HG03175 (cell line): ENCODE measurements around the gene DCLK1.
"Not testable (repeated sequence)": the region's sequence is repeated elsewhere in the genome, so short reads cannot be mapped to it uniquely, and the experiment has no call there.

ENCODE experiments used
- ATAC-seq: cut with Tn5 transposase; IDR thresholded peaks from one replicate; pipeline ENCODE4 v1.9.1; 2021; ENCODE audit warnings: mild to moderate bottlenecking, moderate library complexity; ENCODE audit not compliant: unreplicated experiment

DCLK1 gene

DNA sequence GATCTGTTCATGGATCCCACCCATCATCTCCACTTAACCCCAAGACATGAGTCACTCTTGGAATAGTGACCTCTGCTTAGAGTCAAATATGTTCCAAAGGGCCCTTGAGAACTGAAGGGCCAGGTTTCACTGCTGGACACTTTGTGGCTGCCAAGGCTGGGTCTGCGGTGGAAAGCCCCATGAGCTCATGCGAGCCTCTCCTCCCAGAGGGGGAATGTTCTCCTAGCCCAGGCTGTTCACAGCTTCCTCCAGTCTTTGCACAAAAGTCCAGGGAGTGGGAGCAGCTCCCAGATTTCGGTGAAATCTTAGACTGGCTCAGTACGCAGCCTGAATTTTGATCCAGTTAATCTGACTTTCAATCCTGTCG, 732 bp upstream of the DCLK1 start:
- ATAC-seq, result no peak

DNA sequence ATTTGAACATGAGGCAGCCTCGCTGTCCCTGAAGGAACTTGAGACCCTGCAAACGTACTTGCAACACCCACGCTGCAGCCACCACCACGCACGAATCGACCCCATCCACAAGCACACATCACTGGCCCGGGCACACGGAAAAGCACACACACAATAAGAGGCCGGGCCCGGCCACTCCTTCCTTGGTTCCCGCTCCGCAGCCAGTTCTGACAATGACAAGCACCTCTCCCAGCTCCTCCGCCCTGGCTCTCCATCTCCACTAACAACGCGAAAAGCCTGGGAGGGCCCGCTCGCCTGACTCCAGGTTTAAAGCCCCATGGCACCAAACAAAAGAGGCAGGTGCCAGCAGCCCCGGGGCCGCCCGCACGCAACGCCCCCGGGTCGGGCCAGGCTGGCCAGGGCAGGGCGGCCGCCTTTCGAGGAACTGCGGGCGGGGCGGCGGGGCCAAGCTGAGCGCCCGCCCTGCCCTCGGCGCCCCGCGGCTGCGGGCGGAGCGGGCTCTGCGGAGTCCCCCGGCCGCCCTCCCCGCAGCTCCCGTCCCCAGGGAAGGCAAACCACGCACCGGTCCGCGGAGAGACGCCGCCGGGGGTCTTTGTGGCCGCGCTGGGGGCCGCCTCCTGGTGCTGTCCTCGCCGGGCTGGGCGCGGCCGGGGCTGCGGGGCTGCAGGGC, 495 bp downstream of the DCLK1 start:
- ATAC-seq, result no peak

DNA sequence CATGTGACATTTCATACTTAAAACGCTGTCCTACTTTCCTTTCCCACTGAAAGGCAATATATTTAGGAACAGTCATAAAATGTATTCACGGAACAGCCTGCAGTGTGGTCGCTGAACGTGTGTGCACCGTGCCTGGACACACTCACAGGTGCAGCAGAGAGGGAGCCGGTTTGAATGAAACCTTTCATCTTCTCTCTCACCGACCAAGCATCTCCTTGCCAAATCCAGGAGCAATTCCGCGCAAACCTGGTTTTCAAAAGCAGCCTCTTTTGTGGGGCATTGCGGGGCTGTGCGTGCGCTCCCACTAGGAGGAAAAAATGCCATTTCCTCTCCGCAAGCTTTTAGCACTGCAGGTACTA, 1.0 kb downstream of the DCLK1 start:
- no peak for ATAC-seq

DNA sequence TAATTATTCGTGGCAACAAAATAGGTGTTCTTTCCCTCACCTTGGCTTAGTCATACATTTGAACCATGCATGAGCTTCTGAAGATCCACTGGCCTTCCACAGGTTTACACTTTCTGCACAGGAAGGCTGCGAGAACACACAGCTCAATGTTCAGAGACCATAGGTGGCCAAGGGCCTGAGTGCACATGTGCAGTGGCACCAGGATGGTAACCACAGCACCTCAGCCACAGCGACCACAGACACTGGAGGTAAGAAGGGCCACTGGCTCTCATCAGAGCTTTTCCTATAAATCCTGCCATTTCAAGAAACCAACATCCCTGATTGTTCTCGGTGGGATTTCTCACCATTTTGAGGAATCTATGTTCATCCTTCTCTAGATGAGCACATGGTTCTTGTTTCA, 1.6 kb downstream of the DCLK1 start:
- no peak for ATAC-seq

DNA sequence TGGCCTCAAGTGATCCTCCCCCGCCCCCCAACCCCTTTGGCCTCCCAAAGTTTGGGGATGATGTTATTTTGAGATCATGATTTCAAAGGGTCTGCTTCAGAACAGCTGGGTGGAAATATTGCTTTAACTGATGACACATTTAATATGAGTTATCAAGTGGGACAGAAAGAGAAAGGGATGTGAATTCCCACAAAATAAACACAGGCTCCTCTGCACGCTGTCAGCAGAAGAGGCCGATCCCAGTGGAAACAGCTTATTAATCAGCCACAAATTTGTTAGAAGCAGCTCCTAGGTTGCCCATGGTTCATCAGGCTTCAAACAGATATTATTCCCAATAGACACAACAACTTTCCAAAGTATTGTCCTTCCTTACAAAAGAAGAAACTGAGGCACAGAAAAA, 4.7 kb downstream of the DCLK1 start:
- ATAC-seq, result no peak

DNA sequence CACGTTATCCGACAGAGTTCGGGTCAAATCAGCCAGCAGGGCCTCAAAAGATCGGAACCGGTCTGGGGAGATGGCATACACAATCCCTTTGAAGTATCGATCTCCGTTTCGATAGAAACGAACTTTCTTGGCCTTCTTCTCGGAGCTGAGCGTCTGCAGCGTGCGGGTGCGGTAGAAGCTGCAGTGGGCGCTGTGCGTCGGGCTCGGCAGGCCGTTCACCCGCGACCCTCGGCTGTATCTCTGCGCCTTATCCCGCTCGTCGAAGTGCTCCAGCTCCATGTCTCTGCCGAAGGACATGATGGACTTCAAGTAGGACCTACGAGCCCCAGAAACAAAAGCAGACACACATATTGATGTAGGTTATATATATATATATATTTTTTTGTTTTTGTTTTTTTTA, 5.3 kb downstream of the DCLK1 start:
- ATAC-seq, result no peak

DNA sequence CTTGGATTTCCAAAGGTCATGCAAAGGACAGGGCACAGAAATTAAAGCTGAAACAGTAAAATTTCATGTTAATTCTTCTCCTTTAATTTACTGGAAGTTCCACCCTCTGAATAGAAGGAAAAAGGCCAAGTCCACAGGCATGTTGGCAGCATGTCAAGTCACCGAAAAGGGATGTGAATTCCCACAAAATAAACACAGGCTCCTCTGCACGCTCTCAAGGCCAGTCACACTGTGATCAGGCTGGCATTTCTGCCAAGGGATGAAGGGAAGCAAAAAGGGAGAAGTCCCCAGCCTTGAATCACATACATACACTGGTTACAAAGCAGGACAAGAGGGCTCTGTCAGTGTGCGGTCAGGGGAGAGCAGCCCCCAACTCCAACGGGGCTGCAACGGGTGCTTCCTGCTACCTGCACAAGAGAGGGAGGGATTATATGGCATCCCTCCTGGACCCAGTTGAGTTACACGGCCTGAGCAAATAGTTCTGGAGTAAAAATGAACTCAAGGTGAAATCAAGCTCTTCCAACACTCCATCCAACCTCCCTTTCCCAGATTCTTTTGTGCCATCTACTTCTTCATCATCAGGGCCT, 6.9 kb downstream of the DCLK1 start:
- ATAC-seq, result no peak

DNA sequence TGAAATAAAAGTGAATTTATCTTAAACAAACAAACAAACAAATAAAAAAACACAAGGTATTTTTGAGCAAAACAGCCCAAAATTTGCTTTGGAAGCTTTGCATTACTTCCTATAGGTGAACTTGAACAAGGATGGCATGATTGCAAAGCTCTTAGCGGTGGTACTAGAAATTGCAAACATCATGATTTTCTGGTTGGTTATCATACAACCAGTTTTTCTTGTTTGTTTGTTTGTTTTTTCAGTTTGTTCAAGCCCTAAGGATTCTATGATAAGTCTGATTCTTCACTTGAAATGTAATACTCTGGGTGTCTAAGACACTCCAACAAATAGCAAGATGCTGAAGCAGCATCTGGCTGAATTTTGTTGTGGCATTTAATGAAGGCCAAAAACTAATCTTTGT, 15.9 kb downstream of the DCLK1 start:
- ATAC-seq, result no peak

DNA sequence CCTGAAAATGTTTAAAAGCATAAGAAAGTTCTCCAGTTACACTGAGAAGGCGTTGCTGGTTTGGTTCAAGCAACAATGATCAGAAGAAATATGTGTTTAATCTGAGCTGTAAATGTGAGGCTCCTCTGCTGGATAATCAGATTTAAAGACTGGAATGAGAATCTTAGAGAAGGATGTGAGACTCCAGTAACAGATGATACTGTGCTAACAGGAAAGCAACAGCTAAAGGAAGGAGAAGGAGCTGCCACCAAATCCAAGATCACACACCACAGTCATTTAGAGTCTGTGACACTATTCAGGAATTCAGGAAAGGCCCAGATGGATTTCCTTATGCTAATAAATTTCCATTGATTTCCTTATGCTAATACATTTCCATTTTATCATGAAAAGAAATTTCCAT, 16.9 kb downstream of the DCLK1 start:
- no peak for ATAC-seq

DNA sequence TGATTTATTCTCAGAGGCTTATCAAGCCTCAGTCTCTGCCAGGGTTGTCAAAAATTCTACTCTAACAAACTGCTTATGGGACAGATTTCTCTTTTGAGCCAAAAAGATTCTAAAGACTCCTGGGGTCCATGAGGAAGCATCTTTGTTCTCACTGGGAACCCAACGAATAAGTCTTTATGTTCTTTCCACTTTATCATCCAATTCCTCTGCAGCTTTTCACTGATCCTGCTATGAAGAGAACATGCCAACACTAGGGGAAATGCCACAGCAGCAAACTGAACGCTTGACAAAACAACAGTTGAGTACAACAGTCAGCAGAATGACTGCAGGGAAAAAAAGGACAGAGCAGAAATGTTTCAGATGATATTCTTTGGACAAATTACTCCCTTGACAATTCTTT, 22.2 kb downstream of the DCLK1 start:
- no peak for ATAC-seq

DNA sequence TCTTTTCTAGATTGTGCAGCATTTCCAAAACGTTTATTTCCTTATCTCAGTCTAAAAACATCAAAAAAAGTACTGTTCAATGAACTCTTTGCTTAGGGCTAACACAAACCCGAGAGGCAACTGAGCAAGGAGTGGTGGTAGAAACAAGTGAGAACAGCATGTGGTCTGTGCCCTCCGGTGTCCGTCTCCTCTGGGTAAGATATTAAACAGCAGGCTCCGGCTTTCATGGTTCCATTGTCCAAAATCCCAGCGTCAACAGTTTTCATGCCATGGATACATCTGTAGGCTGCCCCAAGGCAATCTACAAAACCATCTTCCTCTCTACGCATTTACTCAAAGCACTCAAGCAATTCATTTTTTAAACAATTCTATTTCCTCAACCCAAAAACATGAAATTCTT, 22.8 kb downstream of the DCLK1 start:
- no peak for ATAC-seq

DNA sequence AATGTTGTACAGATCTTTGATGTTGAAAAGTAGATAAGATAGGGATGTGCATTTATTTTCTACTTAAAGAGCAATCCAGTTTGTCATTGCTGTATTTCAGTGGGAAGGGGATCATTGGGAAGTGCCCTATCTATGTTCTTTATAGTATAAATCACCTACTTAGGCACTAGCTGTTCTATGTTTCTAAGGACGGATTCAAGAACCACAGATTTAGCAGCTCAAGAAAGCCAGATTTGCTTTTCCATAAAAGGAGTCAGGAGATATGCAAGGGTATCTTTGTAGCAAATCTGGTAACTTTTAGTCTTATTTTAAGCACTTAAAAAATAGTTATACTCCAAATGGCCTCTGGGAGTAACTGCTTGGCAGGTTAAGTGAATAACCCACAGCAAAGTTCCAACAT, 23.7 kb downstream of the DCLK1 start:
- no peak for ATAC-seq

DNA sequence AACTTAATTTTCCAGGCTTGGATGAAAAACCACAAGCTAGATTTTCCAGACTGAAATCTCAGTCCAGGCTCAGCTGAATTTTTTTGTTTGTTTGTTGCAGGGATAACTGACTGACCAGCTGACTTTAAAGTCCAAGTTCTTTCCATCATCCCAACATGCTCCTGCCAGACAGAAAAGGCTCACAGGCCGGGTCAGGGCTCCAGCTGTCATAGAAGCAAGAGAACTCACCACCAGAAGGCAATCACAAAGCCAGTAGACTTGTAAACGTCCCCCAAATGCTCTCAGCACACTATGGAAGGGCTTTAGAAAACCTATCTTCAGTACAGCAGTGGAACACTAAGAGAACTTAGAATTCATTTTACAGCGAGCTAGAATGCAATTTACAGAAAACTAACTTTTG, 25.5 kb downstream of the DCLK1 start:
- ATAC-seq, result no peak

DNA sequence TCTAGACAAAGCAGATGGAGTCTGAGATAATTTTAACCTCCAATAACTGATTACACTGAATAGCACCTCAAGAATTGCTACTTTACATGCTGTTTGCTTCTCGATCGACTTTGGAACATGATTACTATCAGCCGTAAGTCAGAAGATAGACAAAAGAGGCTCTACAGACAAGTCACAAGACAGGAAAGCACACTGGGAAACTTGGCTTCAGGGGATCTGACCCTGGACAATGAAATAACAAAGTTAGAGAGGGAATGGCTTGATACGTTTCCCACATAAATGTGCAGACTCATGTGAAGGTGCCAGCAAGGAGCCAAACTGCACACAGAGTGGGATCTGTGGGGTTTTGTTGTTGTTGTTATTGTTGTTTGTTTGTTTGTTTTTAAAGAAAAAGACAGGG, 28.5 kb downstream of the DCLK1 start:
- ATAC-seq, result no peak

DNA sequence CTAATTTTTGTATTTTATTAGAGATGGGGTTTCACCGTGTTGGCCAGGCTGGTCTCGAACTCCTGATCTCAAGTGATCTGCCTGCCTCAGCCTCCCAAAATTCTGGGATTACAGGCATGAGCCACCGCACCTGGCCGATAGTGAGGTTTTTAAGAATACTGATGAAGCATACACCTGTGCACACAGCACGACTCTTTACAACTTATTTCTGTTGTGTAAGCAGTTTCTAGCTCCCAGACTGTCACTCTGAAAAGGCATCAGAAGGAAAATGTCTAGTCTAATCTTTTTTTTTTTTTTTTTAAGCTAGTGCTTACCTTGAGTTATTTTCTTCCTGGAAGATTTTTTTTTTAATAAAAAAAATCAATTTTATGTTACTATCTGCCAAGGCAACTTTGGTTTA, 29.3 kb downstream of the DCLK1 start:
- ATAC-seq, result not testable (repeated sequence)

DNA sequence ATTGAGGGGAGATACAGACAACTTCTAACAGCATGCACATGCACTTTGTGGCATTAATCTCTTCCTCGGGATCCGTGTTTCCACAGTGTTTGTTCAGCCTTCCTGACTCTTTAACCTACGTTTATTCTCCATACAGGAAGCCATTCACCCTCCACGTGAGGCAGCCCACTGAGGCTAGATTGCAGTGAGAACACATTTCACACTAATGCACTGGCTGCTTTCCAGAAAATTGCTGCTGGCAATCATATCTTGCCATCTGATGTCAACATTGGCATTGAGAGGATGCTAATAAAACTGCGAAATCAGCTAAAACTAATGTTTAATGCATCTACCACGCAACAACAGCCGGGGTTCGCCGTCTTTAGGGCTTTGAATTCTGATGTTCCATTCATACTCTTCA, 30.0 kb downstream of the DCLK1 start:
- ATAC-seq, result no peak

DNA sequence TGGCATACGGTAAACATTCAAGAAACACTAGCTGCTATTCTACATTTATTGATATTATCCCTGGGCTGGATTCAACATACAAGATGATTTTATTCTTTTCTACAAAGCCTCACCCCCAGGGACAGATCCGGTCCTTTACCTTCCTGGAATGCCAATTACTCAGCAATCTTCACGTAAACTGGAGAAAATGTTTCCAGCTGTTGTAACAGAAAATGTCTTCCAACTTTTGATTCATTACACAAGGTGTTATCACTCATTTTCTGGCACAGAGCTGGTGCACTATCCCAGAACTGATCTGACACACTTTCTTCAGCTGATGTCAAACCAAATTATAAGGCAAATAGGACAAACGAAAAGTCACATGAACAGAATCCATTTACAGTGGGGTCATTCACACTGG, 33.1 kb downstream of the DCLK1 start:
- ATAC-seq, result no peak

DNA sequence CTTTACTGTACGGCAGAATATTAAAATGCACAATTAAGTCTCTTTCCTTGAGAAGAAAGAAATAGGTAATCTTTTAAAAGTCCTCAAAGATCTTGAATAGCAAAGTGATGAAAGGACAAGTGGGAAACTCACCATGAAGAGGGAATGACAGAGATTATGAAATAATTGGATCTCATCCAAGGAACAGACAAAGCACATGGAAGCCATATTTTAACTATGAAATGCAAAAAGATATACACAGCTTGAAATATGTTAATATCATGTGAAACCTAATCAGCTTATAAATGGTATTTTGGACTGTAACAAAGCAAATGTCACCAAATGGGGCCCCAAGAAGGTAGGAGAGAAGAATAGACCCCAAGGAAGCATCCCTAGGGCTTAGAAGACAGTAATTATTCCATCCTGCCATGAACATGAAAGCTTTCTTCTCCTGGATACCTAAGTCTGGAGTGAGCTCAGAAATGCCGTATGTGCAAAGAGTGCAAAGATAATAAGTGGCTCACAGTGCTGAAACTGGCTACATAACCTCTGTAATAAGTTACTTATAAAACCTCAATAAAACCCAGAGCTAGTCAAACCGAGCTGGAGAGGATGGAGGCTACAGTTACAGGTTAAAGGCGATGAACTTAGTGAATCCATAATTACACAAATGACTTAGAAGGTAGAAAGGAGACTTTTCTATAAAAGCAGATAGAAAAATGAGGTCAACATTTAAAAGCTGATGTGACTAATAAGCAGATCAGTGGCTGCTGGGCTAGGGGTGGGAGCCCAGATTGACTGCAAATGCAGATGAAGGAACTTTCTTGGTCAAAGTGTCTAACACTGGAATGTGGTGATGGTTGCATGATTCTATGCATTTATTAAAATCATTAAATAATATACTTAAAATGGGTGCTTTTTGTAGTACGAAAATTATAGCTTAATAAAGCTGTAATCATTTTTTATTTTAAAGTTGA, 34.4 kb downstream of the DCLK1 start:
- ATAC-seq, result no peak

DNA sequence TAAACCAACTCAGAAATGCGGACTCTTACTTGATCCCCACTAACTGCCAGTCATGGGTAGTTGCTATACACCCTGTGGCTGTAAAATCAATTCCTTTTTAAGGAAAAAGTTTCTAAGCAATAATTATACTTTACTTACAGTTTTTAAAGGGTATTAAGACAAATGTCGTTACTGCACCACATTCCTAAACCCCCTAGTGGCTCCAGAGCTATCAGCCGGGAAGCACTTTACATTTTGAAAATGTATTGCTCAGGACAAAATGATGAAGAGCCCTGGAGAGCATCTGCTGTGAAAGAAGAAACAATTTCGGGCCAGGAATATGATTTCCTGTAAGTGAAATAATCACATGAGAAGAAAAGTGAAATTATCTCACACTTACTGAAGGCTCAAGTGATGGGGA, 36.7 kb downstream of the DCLK1 start:
- ATAC-seq, result no peak

DNA sequence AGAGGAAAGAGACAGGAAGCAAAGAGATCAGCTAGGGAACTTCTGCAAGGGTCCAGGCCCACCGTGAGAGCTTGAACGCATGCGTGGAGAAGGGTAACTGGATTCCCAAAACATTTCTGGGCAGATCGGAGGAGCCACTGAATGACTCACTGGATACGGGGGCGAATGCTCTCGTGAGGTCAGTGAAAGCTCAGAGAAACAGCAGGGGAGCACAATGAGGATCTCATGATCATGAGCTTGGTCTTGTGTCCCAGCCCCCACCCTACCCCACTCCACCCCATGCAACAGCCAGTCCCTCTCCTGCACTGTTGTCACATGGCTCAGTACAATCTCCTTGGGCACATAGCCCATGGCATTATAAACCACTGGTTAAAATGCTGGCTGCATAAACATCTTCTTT, 40.6 kb downstream of the DCLK1 start:
- ATAC-seq, result no peak

DNA sequence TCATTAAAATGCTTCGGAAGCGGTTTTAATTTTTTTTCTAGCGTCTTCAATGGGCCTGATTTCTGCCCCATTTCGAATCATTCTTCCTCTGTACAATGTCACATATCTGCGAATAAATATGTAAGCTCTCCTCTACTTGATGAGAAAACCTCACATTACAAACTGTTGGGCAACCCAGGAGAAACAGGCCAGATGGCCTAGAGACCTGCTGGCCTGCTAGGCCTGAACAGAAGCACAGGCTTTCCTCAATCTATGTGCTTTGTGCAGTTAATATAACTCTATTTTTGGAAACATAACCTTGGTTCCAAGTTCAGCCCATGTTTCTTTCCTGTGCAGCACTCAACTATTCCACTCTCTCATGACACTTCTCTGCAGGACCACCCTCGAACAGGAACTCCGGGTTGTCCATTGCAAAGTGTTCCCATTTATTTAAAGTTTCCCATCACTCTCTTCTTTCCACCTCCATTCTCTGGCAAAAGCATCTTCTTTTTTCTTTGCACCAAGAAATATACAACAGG, 42.0 kb downstream of the DCLK1 start:
- ATAC-seq, result no peak

DNA sequence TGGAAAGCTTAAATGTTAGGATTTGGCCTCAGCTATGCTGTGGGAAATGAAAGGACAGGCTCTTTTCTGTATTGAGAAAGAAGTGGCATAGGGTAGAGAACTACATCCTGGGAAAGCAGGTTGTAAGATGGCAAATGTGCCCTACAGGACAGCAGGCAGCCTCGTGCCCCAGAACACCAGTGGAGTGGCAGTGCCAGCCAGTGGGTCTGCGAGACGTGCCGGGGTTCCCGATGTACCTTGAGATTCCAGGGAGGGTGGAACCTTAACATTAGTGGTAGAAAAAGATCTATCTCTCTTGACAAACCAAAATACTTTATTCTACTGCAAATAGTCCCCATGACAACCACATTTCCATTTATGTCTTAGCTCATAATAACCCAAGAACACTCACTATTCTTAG, 42.7 kb downstream of the DCLK1 start:
- no peak for ATAC-seq
